NCI-H1436 (cell line): ENCODE results near the gene RTL5.

Source experiments
- DNase-seq: peaks from one replicate; lab custom pipeline; 2025; lab: John Stamatoyannopoulos, UW

RTL5 gene

GRCh38 chrX:72129661-72130060 lies 2.1 kb downstream of the RTL5 start:
- DNase-seq: no peak

- peak; percentile 36 for DNase-seq
Observed at GRCh38 chrX:72128881-72129280, 2.8 kb downstream of the RTL5 start.

GRCh38 chrX:72128183-72128834 lies 3.4 kb downstream of the RTL5 start:
- no peak for DNase-seq

GRCh38 chrX:72127332-72127731 lies 4.4 kb downstream of the RTL5 start:
- DNase-seq: no peak

GRCh38 chrX:72126539-72127140 lies 5.1 kb downstream of the RTL5 start:
- peak; percentile 86 for DNase-seq

- no peak for DNase-seq
Observed at GRCh38 chrX:72126048-72126415, 5.7 kb downstream of the RTL5 start.

GRCh38 chrX:72125331-72126047 lies 6.2 kb downstream of the RTL5 start:
- DNase-seq: peak; percentile 33

GRCh38 chrX:72124540-72125201 lies 7.0 kb downstream of the RTL5 start:
- no peak for DNase-seq

- no peak for DNase-seq
Observed at GRCh38 chrX:72123471-72124185, 8.1 kb downstream of the RTL5 start.

GRCh38 chrX:72122621-72123337 lies 8.9 kb downstream of the RTL5 start:
- DNase-seq: no peak

GRCh38 chrX:72121383-72121782 lies 10.3 kb downstream of the RTL5 start:
- no peak for DNase-seq

GRCh38 chrX:72120837-72121236 lies 10.9 kb downstream of the RTL5 start:
- DNase-seq: no peak

- no peak for DNase-seq
Observed at GRCh38 chrX:72117636-72118210, 14.0 kb downstream of the RTL5 start.

- no peak for DNase-seq
Observed at GRCh38 chrX:72115380-72115779, 16.3 kb downstream of the RTL5 start.

GRCh38 chrX:72114807-72115206 lies 16.9 kb downstream of the RTL5 start:
- DNase-seq: no peak

GRCh38 chrX:72114306-72114705 lies 17.4 kb downstream of the RTL5 start:
- DNase-seq: no peak

- no peak for DNase-seq
Observed at GRCh38 chrX:72113461-72113860, 18.3 kb downstream of the RTL5 start.

- no peak for DNase-seq
Observed at GRCh38 chrX:72110876-72111708, 20.6 kb downstream of the RTL5 start.

- no peak for DNase-seq
Observed at GRCh38 chrX:72110051-72110875, 21.5 kb downstream of the RTL5 start.
